Measurements from ENCODE around the gene UCK2.

UCK2 gene

DNA sequence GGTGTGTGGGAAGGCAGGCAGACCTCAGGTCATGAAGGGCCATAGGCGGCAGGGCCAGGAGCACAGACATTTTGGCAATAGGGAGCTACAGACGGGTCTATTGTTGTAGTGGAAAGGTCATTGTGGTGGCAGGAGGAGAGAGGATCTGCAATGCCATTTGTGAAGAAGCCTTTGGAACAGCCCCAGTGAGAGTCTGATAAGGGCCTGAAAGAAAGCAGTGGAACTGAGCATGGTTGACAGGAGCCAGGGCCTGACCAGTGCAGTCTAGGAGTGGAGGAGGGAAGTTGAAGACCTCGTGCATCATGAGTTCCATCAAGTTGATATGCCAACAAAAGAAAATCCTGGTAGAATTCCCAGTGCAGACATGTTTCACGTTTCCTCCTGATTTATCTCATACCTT, 65.5 kb downstream of the UCK2 start:
- no peak for TF ChIP-seq ARNTL (CRISPR knock-in tag; IDR thresholded peaks at IDR 0.05; ENCODE audit: borderline replicate concordance, low read depth)
- TF ChIP-seq TCF4 (CRISPR knock-in tag; IDR thresholded peaks at IDR 0.05; ENCODE audit: borderline replicate concordance): no peak
- TF ChIP-seq, protein P1, sequence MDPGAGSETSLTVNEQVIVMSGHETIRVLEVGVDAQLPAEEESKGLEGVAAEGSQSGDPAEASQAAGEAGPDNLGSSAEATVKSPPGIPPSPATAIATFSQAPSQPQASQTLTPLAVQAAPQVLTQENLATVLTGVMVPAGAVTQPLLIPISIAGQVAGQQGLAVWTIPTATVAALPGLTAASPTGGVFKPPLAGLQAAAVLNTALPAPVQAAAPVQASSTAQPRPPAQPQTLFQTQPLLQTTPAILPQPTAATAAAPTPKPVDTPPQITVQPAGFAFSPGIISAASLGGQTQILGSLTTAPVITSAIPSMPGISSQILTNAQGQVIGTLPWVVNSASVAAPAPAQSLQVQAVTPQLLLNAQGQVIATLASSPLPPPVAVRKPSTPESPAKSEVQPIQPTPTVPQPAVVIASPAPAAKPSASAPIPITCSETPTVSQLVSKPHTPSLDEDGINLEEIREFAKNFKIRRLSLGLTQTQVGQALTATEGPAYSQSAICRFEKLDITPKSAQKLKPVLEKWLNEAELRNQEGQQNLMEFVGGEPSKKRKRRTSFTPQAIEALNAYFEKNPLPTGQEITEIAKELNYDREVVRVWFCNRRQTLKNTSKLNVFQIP (CRISPR knock-in tag; IDR thresholded peaks at IDR 0.05; ENCODE audit: borderline replicate concordance, low read depth): no peak
- no peak for TF ChIP-seq ZFP3 (CRISPR knock-in tag; IDR thresholded peaks at IDR 0.05)
- TF ChIP-seq, protein P2, sequence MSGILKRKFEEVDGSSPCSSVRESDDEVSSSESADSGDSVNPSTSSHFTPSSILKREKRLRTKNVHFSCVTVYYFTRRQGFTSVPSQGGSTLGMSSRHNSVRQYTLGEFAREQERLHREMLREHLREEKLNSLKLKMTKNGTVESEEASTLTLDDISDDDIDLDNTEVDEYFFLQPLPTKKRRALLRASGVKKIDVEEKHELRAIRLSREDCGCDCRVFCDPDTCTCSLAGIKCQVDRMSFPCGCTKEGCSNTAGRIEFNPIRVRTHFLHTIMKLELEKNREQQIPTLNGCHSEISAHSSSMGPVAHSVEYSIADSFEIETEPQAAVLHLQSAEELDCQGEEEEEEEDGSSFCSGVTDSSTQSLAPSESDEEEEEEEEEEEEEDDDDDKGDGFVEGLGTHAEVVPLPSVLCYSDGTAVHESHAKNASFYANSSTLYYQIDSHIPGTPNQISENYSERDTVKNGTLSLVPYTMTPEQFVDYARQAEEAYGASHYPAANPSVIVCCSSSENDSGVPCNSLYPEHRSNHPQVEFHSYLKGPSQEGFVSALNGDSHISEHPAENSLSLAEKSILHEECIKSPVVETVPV (CRISPR knock-in tag; IDR thresholded peaks at IDR 0.05): no peak
- TF ChIP-seq ZFP30 (CRISPR knock-in tag; IDR thresholded peaks at IDR 0.05): no peak
- TF ChIP-seq TOX (CRISPR knock-in tag; IDR thresholded peaks at IDR 0.05; ENCODE audit: borderline replicate concordance): no peak
- TF ChIP-seq BACH2 (CRISPR knock-in tag; IDR thresholded peaks at IDR 0.05; ENCODE audit: borderline replicate concordance): no peak
- no peak for TF ChIP-seq PPARA (CRISPR knock-in tag; IDR thresholded peaks at IDR 0.05; ENCODE audit: borderline replicate concordance)
- TF ChIP-seq OSR1 (CRISPR knock-in tag; IDR thresholded peaks at IDR 0.05): no peak
- TF ChIP-seq RARB (CRISPR knock-in tag; IDR thresholded peaks at IDR 0.05): no peak
- TF ChIP-seq, protein P3, sequence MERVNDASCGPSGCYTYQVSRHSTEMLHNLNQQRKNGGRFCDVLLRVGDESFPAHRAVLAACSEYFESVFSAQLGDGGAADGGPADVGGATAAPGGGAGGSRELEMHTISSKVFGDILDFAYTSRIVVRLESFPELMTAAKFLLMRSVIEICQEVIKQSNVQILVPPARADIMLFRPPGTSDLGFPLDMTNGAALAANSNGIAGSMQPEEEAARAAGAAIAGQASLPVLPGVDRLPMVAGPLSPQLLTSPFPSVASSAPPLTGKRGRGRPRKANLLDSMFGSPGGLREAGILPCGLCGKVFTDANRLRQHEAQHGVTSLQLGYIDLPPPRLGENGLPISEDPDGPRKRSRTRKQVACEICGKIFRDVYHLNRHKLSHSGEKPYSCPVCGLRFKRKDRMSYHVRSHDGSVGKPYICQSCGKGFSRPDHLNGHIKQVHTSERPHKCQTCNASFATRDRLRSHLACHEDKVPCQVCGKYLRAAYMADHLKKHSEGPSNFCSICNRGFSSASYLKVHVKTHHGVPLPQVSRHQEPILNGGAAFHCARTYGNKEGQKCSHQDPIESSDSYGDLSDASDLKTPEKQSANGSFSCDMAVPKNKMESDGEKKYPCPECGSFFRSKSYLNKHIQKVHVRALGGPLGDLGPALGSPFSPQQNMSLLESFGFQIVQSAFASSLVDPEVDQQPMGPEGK (CRISPR knock-in tag; IDR thresholded peaks at IDR 0.05; ENCODE audit: borderline replicate concordance): no peak
- no peak for TF ChIP-seq ZC3H10 (CRISPR knock-in tag; IDR thresholded peaks at IDR 0.05)
- no peak for TF ChIP-seq SNAI2 (CRISPR knock-in tag; IDR thresholded peaks at IDR 0.05)
- no peak for TF ChIP-seq ZNF70 (CRISPR knock-in tag; IDR thresholded peaks at IDR 0.05)
- no peak for TF ChIP-seq ZNF8 (CRISPR knock-in tag; IDR thresholded peaks at IDR 0.05)
- no peak for TF ChIP-seq ISL1 (CRISPR knock-in tag; IDR thresholded peaks at IDR 0.05)
- no peak for TF ChIP-seq ZNF565 (CRISPR knock-in tag; conservative IDR thresholded peaks at IDR 0.05; ENCODE audit: low read depth)
- TF ChIP-seq TSHZ2 (CRISPR knock-in tag; IDR thresholded peaks at IDR 0.05): no peak
- no peak for ATAC-seq

GRCh38 chr1:165893507-165893906, 66.1 kb downstream of the UCK2 start:
- no peak for ATAC-seq
- TF ChIP-seq, protein P3 (CRISPR knock-in tag; IDR thresholded peaks at IDR 0.05; ENCODE audit: borderline replicate concordance): no peak
- TF ChIP-seq TSHZ2 (CRISPR knock-in tag; IDR thresholded peaks at IDR 0.05): no peak
- no peak for TF ChIP-seq OSR1 (CRISPR knock-in tag; IDR thresholded peaks at IDR 0.05)
- TF ChIP-seq ARNTL (CRISPR knock-in tag; IDR thresholded peaks at IDR 0.05; ENCODE audit: borderline replicate concordance, low read depth): no peak
- TF ChIP-seq ZNF565 (CRISPR knock-in tag; conservative IDR thresholded peaks at IDR 0.05; ENCODE audit: low read depth): no peak
- TF ChIP-seq BACH2 (CRISPR knock-in tag; IDR thresholded peaks at IDR 0.05; ENCODE audit: borderline replicate concordance): no peak
- TF ChIP-seq CSDC2 (CRISPR knock-in tag; IDR thresholded peaks at IDR 0.05): no peak
- no peak for TF ChIP-seq ISL1 (CRISPR knock-in tag; IDR thresholded peaks at IDR 0.05)
- TF ChIP-seq GLIS3 (CRISPR knock-in tag; IDR thresholded peaks at IDR 0.05): no peak
- no peak for TF ChIP-seq PPARA (CRISPR knock-in tag; IDR thresholded peaks at IDR 0.05; ENCODE audit: borderline replicate concordance)
- TF ChIP-seq ZFP30 (CRISPR knock-in tag; IDR thresholded peaks at IDR 0.05): no peak
- TF ChIP-seq ZFP3 (CRISPR knock-in tag; IDR thresholded peaks at IDR 0.05): no peak
